SK-N-SH treated with all-trans-retinoic acid at 6 μM for 48 hours (cell line): ENCODE results near the gene KL.

Experiments used
- ATAC-seq: fragments of 200-7000 bp; cut with Tn5 transposase; 3 replicates; pipeline ENCODE4 v1.9.1; 2020; ENCODE audit warnings: mild to moderate bottlenecking, moderate library complexity
- BACH2 ChIP-seq: fragments of 250-450 bp; sonication (Bioruptor Pico); IDR thresholded peaks from 2 replicates; pipeline ENCODE4 v1.9.0; 2021; ENCODE audit warnings: mild to moderate bottlenecking, borderline replicate concordance
- CSDC2 ChIP-seq: fragments of 250-450 bp; sonication (Bioruptor Pico); IDR thresholded peaks from 2 replicates; pipeline ENCODE4 v1.5.0; 2020; ENCODE audit warnings: mild to moderate bottlenecking, moderate library complexity
- ESRRG ChIP-seq: fragments of 250-450 bp; sonication (Bioruptor Pico); IDR thresholded peaks from 2 replicates; pipeline ENCODE4 v1.6.1; 2021; ENCODE audit warnings: mild to moderate bottlenecking
- GLIS3 ChIP-seq: fragments of 250-450 bp; sonication (Bioruptor Pico); IDR thresholded peaks from 2 replicates; pipeline ENCODE4 v1.5.0; 2020; ENCODE audit warnings: mild to moderate bottlenecking, moderate library complexity
- ISL1 ChIP-seq: fragments of 250-450 bp; sonication (Bioruptor Pico); IDR thresholded peaks from 2 replicates; pipeline ENCODE4 v2.1.2; 2022; ENCODE audit warnings: mild to moderate bottlenecking, moderate library complexity
- OSR1 ChIP-seq: fragments of 250-450 bp; sonication (Bioruptor Pico); IDR thresholded peaks from 2 replicates; pipeline ENCODE4 v1.8.0; 2022; ENCODE audit warnings: moderate library complexity, mild to moderate bottlenecking, inconsistent platforms
- PPARA ChIP-seq: fragments of 250-450 bp; sonication (Bioruptor Pico); IDR thresholded peaks from 2 replicates; pipeline ENCODE4 v1.5.0; 2020; ENCODE audit warnings: mild to moderate bottlenecking, borderline replicate concordance
- SNAI2 ChIP-seq: fragments of 250-450 bp; sonication (Bioruptor Pico); IDR thresholded peaks from 2 replicates; pipeline ENCODE4 v1.5.0; 2020; ENCODE audit warnings: mild to moderate bottlenecking, moderate library complexity
- TCF4 ChIP-seq: fragments of 250-450 bp; sonication (Bioruptor Pico); IDR thresholded peaks from 2 replicates; pipeline ENCODE4 v1.8.0; 2021; ENCODE audit warnings: mild to moderate bottlenecking, moderate library complexity, borderline replicate concordance
- TOX ChIP-seq: fragments of 250-450 bp; sonication (Bioruptor Pico); IDR thresholded peaks from 2 replicates; pipeline ENCODE4 v1.8.0; 2021; ENCODE audit warnings: mild to moderate bottlenecking, moderate library complexity, borderline replicate concordance
- ZC3H10 ChIP-seq: fragments of 250-450 bp; sonication (Bioruptor Pico); IDR thresholded peaks from 2 replicates; pipeline ENCODE4 v1.5.1; 2021; ENCODE audit warnings: mild to moderate bottlenecking, moderate library complexity
- ZFP3 ChIP-seq: fragments of 250-450 bp; sonication (Bioruptor Pico); IDR thresholded peaks from 2 replicates; pipeline ENCODE4 v1.5.0; 2020; ENCODE audit warnings: mild to moderate bottlenecking, moderate library complexity
- ZFP30 ChIP-seq: fragments of 450-650 bp; formaldehyde crosslinking; IDR thresholded peaks from 2 replicates; pipeline ENCODE4 v1.5.0; 2022; ENCODE audit warnings: mild to moderate bottlenecking, moderate library complexity
- ZNF565 ChIP-seq: fragments of 450-650 bp; formaldehyde crosslinking; conservative IDR thresholded peaks from 2 replicates; pipeline ENCODE4 v1.5.0; 2020; ENCODE audit warnings: low read depth, mild to moderate bottlenecking, moderate library complexity
- ZNF70 ChIP-seq: fragments of 450-650 bp; formaldehyde crosslinking; IDR thresholded peaks from 2 replicates; pipeline ENCODE4 v1.5.0; 2020; ENCODE audit warnings: mild to moderate bottlenecking, moderate library complexity
- TF ChIP-seq, protein P1 (sequence below): fragments of 250-450 bp; sonication (Bioruptor Pico); IDR thresholded peaks from 2 replicates; pipeline ENCODE4 v1.5.1; 2021; ENCODE audit warnings: mild to moderate bottlenecking, moderate library complexity
- TF ChIP-seq, protein P2 (sequence below): fragments of 250-450 bp; sonication (Bioruptor Pico); IDR thresholded peaks from 2 replicates; pipeline ENCODE4 v1.5.0; 2020; ENCODE audit warnings: mild to moderate bottlenecking, moderate library complexity
- TF ChIP-seq, protein P3 (sequence below): fragments of 250-450 bp; sonication (Bioruptor Pico); IDR thresholded peaks from 2 replicates; pipeline ENCODE4 v1.8.0; 2021; ENCODE audit warnings: low read depth, mild to moderate bottlenecking, moderate library complexity, borderline replicate concordance
- TF ChIP-seq, protein P4 (sequence below): fragments of 250-450 bp; sonication (Bioruptor Pico); IDR thresholded peaks from 2 replicates; pipeline ENCODE4 v1.5.1; 2020; ENCODE audit warnings: low read depth, mild to moderate bottlenecking, moderate library complexity
- TF ChIP-seq, protein P5 (sequence below): fragments of 250-450 bp; sonication (Bioruptor Pico); IDR thresholded peaks from 2 replicates; pipeline ENCODE4 v1.8.0; 2020; ENCODE audit warnings: mild to moderate bottlenecking, moderate library complexity, borderline replicate concordance

The KL gene

DNA sequence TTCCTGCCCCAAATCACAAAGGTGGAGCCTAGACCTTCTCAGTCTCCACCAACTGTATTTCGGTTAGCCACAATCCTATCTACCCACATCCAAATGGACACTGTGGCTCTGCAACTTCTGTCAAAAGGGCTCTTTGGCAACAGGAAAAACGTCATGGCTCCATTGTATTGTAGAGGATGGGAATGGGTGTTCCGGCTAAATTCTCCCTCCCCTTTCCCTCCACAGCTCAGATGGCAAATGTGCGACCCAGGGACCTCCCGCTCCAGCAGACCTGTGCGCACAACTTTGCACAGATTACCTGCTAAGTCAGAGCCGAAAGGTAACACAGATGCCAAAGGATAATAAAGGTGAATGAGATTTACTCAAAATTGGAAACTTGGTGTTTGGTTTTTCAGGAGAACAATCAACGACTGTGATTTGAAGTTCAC, 968 bp upstream of the KL start:
- TF ChIP-seq ZC3H10 (CRISPR knock-in tag) (no peak), ZFP30 (CRISPR knock-in tag) (no peak), OSR1 (no peak), ZNF565 (no peak), ISL1 (CRISPR knock-in tag) (no peak), SNAI2 (CRISPR knock-in tag) (no peak)
- TF ChIP-seq, protein P1, sequence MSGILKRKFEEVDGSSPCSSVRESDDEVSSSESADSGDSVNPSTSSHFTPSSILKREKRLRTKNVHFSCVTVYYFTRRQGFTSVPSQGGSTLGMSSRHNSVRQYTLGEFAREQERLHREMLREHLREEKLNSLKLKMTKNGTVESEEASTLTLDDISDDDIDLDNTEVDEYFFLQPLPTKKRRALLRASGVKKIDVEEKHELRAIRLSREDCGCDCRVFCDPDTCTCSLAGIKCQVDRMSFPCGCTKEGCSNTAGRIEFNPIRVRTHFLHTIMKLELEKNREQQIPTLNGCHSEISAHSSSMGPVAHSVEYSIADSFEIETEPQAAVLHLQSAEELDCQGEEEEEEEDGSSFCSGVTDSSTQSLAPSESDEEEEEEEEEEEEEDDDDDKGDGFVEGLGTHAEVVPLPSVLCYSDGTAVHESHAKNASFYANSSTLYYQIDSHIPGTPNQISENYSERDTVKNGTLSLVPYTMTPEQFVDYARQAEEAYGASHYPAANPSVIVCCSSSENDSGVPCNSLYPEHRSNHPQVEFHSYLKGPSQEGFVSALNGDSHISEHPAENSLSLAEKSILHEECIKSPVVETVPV (CRISPR knock-in tag): no peak
- ATAC-seq: no peak

DNA sequence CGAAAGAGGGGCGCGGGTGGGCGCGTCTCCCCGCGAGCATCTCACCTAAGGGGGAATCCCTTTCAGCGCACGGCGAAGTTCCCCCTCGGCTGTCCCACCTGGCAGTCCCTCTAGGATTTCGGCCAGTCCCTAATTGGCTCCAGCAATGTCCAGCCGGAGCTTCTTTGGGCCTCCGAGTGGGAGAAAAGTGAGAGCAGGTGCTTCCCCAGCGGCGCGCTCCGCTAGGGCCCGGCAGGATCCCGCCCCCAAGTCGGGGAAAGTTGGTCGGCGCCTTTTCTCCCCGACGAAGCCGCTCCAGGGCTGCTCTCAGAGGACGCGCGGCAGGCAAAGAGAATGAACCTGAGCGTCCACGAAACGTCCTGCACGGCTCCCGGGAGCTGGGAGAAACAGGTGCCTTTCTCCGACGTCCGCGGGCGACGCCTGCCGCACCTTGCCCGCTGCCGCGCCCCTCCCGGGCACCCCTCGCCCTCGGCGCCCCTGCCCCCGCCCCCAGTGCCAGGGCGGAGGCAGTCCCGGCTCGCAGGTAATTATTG, 366 bp upstream of the KL start:
- ATAC-seq: no peak

DNA sequence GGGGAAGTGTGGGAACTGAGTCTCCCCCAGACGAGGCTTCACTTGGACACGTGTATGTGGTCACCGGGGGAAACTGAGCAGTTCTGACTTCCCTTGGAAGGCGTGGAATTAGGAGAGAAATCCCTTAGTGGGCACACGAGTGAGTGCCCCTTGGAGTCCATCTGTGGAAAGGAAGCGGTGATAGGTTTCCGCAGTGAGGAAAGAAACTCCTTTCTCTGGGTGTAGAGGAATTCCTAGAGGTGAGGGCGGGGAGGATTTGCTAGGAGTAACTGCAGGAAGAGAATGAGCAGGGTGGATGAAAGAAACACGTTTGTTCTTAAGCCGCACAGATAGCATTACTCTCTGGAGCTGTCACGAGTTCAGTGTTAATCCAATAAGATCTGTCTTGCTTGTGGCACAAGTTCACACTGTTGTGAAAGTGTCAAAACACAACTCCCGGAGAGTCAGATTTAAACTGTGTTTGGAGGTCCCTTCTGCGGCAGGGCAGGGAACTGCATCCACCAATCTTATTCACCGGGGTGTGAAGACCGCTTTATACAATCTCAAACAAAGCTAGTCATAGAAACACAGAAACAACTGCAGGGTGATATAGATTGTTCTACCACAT, 1.2 kb downstream of the KL start:
- ATAC-seq: no peak
- TF ChIP-seq GLIS3 (CRISPR knock-in tag): no peak
- TF ChIP-seq, protein P2, sequence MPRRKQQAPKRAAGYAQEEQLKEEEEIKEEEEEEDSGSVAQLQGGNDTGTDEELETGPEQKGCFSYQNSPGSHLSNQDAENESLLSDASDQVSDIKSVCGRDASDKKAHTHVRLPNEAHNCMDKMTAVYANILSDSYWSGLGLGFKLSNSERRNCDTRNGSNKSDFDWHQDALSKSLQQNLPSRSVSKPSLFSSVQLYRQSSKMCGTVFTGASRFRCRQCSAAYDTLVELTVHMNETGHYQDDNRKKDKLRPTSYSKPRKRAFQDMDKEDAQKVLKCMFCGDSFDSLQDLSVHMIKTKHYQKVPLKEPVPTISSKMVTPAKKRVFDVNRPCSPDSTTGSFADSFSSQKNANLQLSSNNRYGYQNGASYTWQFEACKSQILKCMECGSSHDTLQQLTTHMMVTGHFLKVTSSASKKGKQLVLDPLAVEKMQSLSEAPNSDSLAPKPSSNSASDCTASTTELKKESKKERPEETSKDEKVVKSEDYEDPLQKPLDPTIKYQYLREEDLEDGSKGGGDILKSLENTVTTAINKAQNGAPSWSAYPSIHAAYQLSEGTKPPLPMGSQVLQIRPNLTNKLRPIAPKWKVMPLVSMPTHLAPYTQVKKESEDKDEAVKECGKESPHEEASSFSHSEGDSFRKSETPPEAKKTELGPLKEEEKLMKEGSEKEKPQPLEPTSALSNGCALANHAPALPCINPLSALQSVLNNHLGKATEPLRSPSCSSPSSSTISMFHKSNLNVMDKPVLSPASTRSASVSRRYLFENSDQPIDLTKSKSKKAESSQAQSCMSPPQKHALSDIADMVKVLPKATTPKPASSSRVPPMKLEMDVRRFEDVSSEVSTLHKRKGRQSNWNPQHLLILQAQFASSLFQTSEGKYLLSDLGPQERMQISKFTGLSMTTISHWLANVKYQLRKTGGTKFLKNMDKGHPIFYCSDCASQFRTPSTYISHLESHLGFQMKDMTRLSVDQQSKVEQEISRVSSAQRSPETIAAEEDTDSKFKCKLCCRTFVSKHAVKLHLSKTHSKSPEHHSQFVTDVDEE (CRISPR knock-in tag): no peak
- no peak for TF ChIP-seq ZFP3 (CRISPR knock-in tag)
- TF ChIP-seq, protein P3, sequence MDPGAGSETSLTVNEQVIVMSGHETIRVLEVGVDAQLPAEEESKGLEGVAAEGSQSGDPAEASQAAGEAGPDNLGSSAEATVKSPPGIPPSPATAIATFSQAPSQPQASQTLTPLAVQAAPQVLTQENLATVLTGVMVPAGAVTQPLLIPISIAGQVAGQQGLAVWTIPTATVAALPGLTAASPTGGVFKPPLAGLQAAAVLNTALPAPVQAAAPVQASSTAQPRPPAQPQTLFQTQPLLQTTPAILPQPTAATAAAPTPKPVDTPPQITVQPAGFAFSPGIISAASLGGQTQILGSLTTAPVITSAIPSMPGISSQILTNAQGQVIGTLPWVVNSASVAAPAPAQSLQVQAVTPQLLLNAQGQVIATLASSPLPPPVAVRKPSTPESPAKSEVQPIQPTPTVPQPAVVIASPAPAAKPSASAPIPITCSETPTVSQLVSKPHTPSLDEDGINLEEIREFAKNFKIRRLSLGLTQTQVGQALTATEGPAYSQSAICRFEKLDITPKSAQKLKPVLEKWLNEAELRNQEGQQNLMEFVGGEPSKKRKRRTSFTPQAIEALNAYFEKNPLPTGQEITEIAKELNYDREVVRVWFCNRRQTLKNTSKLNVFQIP (CRISPR knock-in tag): no peak
- TF ChIP-seq, protein P4, sequence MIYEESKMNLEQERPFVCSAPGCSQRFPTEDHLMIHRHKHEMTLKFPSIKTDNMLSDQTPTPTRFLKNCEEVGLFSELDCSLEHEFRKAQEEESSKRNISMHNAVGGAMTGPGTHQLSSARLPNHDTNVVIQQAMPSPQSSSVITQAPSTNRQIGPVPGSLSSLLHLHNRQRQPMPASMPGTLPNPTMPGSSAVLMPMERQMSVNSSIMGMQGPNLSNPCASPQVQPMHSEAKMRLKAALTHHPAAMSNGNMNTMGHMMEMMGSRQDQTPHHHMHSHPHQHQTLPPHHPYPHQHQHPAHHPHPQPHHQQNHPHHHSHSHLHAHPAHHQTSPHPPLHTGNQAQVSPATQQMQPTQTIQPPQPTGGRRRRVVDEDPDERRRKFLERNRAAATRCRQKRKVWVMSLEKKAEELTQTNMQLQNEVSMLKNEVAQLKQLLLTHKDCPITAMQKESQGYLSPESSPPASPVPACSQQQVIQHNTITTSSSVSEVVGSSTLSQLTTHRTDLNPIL: no peak
- no peak for TF ChIP-seq ISL1 (CRISPR knock-in tag)
- no peak for TF ChIP-seq TOX (CRISPR knock-in tag)
- no peak for TF ChIP-seq ZC3H10 (CRISPR knock-in tag)
- no peak for TF ChIP-seq OSR1
- TF ChIP-seq, protein P1 (CRISPR knock-in tag): no peak
- no peak for TF ChIP-seq ZNF70 (CRISPR knock-in tag)
- no peak for TF ChIP-seq CSDC2 (CRISPR knock-in tag)
- TF ChIP-seq BACH2 (CRISPR knock-in tag): no peak
- TF ChIP-seq, protein P5, sequence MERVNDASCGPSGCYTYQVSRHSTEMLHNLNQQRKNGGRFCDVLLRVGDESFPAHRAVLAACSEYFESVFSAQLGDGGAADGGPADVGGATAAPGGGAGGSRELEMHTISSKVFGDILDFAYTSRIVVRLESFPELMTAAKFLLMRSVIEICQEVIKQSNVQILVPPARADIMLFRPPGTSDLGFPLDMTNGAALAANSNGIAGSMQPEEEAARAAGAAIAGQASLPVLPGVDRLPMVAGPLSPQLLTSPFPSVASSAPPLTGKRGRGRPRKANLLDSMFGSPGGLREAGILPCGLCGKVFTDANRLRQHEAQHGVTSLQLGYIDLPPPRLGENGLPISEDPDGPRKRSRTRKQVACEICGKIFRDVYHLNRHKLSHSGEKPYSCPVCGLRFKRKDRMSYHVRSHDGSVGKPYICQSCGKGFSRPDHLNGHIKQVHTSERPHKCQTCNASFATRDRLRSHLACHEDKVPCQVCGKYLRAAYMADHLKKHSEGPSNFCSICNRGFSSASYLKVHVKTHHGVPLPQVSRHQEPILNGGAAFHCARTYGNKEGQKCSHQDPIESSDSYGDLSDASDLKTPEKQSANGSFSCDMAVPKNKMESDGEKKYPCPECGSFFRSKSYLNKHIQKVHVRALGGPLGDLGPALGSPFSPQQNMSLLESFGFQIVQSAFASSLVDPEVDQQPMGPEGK (CRISPR knock-in tag): no peak

More for the DNA sequence above, 366 bp upstream of the KL start:
- TF ChIP-seq ZFP3 (CRISPR knock-in tag) (no peak), CSDC2 (CRISPR knock-in tag) (no peak), TOX (CRISPR knock-in tag) (no peak), TCF4 (CRISPR knock-in tag) (no peak), ESRRG (CRISPR knock-in tag) (no peak), ZFP30 (CRISPR knock-in tag) (no peak), ZNF565 (no peak), SNAI2 (CRISPR knock-in tag) (no peak), BACH2 (CRISPR knock-in tag) (no peak), OSR1 (no peak), PPARA (CRISPR knock-in tag) (no peak), GLIS3 (CRISPR knock-in tag) (no peak)
- TF ChIP-seq, protein P4: no peak
- TF ChIP-seq, protein P5 (CRISPR knock-in tag): no peak
